ENCODE results near the gene GPI. TPM values are rescaled to one million over a fixed set of nuclear protein-coding genes. Genes with fewer than 3 reads are reported as not detected.

GPI gene
- total and polyA plus RNA-seq, 2 of the 13 experiments (the other 11 are each of a cell fraction or from before 2014, with no cell fraction given): 147 to 167 TPM

DNA sequence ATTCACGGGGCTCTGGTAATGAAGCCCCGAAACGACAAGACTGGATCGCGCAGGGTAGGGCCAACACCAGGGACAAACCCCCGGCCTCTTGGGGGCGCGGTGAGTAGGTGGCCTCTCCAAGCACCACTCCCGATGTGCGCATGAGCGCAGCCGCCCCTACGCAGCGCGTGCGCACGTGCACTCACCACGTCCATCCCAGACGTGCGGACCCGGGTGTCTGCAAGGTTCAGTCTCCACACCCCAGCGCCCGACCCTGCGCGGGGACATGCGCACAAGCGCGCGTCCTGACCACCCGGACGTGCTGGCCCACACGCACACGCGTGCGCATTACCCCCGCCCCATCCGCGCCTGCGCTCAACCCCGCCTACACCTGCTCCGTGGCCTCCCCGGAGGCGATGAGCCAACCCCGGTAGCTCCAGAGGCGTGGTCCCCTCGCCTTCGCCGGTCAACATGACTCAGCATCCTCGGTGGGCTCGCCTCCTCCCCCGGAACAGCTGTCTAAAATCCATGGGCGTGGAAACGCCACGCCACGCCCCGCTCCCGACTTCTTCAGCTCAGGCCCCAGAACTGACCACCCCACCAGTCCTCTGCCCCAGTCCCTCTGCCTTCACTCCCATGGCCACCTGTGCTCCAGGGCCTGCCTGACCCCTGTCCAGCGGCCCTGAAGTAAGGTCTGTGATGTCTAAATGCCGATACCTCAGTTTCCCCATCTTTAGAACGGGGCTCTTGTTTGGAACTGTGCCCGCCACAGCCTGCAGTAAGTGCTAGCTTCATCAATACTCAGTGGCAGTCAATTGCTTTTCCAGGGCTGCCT lies 5.6 kb upstream of the GPI start (continued):
- TF ChIP-seq NR3C1 (CRISPR knock-in tag; IDR thresholded peaks at IDR 0.05): no peak
- TF ChIP-seq, protein P1, sequence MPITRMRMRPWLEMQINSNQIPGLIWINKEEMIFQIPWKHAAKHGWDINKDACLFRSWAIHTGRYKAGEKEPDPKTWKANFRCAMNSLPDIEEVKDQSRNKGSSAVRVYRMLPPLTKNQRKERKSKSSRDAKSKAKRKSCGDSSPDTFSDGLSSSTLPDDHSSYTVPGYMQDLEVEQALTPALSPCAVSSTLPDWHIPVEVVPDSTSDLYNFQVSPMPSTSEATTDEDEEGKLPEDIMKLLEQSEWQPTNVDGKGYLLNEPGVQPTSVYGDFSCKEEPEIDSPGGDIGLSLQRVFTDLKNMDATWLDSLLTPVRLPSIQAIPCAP (CRISPR knock-in tag; IDR thresholded peaks at IDR 0.05; ENCODE audit: low read depth): no peak
- TF ChIP-seq ZSCAN21 (CRISPR knock-in tag; IDR thresholded peaks at IDR 0.05; ENCODE audit: borderline replicate concordance): peak; percentile 89
- TF ChIP-seq, protein P2, sequence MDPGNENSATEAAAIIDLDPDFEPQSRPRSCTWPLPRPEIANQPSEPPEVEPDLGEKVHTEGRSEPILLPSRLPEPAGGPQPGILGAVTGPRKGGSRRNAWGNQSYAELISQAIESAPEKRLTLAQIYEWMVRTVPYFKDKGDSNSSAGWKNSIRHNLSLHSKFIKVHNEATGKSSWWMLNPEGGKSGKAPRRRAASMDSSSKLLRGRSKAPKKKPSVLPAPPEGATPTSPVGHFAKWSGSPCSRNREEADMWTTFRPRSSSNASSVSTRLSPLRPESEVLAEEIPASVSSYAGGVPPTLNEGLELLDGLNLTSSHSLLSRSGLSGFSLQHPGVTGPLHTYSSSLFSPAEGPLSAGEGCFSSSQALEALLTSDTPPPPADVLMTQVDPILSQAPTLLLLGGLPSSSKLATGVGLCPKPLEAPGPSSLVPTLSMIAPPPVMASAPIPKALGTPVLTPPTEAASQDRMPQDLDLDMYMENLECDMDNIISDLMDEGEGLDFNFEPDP (CRISPR knock-in tag; conservative IDR thresholded peaks at IDR 0.05): no peak
- no peak for TF ChIP-seq GTF3A (CRISPR knock-in tag; conservative IDR thresholded peaks at IDR 0.05)
- TF ChIP-seq MXI1 (IDR thresholded peaks at IDR 0.05; ENCODE audit: borderline replicate concordance, low read depth, low read length): peak; percentile 93; the same call in 1 of the 3 replicates
- no peak for TF ChIP-seq SP1 (IDR thresholded peaks at IDR 0.05)
- TF ChIP-seq SP1 (CRISPR knock-in tag; IDR thresholded peaks at IDR 0.05): peak; percentile 61
- TF ChIP-seq, protein P3, sequence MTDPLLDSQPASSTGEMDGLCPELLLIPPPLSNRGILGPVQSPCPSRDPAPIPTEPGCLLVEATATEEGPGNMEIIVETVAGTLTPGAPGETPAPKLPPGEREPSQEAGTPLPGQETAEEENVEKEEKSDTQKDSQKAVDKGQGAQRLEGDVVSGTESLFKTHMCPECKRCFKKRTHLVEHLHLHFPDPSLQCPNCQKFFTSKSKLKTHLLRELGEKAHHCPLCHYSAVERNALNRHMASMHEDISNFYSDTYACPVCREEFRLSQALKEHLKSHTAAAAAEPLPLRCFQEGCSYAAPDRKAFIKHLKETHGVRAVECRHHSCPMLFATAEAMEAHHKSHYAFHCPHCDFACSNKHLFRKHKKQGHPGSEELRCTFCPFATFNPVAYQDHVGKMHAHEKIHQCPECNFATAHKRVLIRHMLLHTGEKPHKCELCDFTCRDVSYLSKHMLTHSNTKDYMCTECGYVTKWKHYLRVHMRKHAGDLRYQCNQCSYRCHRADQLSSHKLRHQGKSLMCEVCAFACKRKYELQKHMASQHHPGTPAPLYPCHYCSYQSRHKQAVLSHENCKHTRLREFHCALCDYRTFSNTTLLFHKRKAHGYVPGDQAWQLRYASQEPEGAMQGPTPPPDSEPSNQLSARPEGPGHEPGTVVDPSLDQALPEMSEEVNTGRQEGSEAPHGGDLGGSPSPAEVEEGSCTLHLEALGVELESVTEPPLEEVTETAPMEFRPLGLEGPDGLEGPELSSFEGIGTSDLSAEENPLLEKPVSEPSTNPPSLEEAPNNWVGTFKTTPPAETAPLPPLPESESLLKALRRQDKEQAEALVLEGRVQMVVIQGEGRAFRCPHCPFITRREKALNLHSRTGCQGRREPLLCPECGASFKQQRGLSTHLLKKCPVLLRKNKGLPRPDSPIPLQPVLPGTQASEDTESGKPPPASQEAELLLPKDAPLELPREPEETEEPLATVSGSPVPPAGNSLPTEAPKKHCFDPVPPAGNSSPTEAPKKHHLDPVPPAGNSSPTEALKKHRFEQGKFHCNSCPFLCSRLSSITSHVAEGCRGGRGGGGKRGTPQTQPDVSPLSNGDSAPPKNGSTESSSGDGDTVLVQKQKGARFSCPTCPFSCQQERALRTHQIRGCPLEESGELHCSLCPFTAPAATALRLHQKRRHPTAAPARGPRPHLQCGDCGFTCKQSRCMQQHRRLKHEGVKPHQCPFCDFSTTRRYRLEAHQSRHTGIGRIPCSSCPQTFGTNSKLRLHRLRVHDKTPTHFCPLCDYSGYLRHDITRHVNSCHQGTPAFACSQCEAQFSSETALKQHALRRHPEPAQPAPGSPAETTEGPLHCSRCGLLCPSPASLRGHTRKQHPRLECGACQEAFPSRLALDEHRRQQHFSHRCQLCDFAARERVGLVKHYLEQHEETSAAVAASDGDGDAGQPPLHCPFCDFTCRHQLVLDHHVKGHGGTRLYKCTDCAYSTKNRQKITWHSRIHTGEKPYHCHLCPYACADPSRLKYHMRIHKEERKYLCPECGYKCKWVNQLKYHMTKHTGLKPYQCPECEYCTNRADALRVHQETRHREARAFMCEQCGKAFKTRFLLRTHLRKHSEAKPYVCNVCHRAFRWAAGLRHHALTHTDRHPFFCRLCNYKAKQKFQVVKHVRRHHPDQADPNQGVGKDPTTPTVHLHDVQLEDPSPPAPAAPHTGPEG (CRISPR knock-in tag; IDR thresholded peaks at IDR 0.05): no peak
- TF ChIP-seq, protein P4, sequence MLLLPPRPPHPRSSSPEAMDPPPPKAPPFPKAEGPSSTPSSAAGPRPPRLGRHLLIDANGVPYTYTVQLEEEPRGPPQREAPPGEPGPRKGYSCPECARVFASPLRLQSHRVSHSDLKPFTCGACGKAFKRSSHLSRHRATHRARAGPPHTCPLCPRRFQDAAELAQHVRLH (CRISPR knock-in tag; IDR thresholded peaks at IDR 0.05; ENCODE audit: borderline replicate concordance, low read depth): peak; percentile 54; the same call in 1 of the 2 replicates
- TF ChIP-seq, protein P5, sequence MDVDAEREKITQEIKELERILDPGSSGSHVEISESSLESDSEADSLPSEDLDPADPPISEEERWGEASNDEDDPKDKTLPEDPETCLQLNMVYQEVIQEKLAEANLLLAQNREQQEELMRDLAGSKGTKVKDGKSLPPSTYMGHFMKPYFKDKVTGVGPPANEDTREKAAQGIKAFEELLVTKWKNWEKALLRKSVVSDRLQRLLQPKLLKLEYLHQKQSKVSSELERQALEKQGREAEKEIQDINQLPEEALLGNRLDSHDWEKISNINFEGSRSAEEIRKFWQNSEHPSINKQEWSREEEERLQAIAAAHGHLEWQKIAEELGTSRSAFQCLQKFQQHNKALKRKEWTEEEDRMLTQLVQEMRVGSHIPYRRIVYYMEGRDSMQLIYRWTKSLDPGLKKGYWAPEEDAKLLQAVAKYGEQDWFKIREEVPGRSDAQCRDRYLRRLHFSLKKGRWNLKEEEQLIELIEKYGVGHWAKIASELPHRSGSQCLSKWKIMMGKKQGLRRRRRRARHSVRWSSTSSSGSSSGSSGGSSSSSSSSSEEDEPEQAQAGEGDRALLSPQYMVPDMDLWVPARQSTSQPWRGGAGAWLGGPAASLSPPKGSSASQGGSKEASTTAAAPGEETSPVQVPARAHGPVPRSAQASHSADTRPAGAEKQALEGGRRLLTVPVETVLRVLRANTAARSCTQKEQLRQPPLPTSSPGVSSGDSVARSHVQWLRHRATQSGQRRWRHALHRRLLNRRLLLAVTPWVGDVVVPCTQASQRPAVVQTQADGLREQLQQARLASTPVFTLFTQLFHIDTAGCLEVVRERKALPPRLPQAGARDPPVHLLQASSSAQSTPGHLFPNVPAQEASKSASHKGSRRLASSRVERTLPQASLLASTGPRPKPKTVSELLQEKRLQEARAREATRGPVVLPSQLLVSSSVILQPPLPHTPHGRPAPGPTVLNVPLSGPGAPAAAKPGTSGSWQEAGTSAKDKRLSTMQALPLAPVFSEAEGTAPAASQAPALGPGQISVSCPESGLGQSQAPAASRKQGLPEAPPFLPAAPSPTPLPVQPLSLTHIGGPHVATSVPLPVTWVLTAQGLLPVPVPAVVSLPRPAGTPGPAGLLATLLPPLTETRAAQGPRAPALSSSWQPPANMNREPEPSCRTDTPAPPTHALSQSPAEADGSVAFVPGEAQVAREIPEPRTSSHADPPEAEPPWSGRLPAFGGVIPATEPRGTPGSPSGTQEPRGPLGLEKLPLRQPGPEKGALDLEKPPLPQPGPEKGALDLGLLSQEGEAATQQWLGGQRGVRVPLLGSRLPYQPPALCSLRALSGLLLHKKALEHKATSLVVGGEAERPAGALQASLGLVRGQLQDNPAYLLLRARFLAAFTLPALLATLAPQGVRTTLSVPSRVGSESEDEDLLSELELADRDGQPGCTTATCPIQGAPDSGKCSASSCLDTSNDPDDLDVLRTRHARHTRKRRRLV (CRISPR knock-in tag; IDR thresholded peaks at IDR 0.05): peak; percentile 58; the same call in 1 of the 2 replicates
- no peak for TF ChIP-seq ZNF549 (CRISPR knock-in tag; IDR thresholded peaks at IDR 0.05)
- no peak; the same call in 1 of the 2 replicates for TF ChIP-seq ARNT (IDR thresholded peaks at IDR 0.05)
- no peak for TF ChIP-seq ISX (CRISPR knock-in tag; conservative IDR thresholded peaks at IDR 0.05)
- 0 out of 2 replicates have a peak, but pooled peaks have one; percentile 80 for TF ChIP-seq ZNF709 (CRISPR knock-in tag; IDR thresholded peaks at IDR 0.05)
- TF ChIP-seq REPIN1 (CRISPR knock-in tag; IDR thresholded peaks at IDR 0.05; ENCODE audit: borderline replicate concordance, low read depth): peak; percentile 84
